GM18511 (cell line): ENCODE data around the gene BRMS1L.
"Not testable (repeated sequence)": the region's sequence is repeated elsewhere in the genome, so short reads cannot be mapped to it uniquely, and the experiment has no call there.

Experiments used
- ATAC-seq: cut with Tn5 transposase; IDR thresholded peaks from one replicate; pipeline ENCODE4 v1.9.1; 2021; ENCODE audit warnings: mild to moderate bottlenecking, moderate library complexity; ENCODE audit not compliant: unreplicated experiment

The BRMS1L gene

GRCh38 chr14:35821564-35822411 is 4.3 kb upstream of the BRMS1L start:
- no peak for ATAC-seq

GRCh38 chr14:35822501-35822900 is 3.6 kb upstream of the BRMS1L start:
- ATAC-seq, result no peak

GRCh38 chr14:35824446-35825165 is 1.5 kb upstream of the BRMS1L start:
- ATAC-seq, result not testable (repeated sequence)

- no peak for ATAC-seq
Measured at GRCh38 chr14:35825968-35826217, 245 bp upstream of the BRMS1L start.

GRCh38 chr14:35826952-35827416 is 846 bp downstream of the BRMS1L start:
- peak; percentile 9 for ATAC-seq

- ATAC-seq, result no peak
Measured at GRCh38 chr14:35827678-35828472, 1.7 kb downstream of the BRMS1L start.

- ATAC-seq, result no peak
Measured at GRCh38 chr14:35829449-35829848, 3.3 kb downstream of the BRMS1L start.

- ATAC-seq, result no peak
Measured at GRCh38 chr14:35835208-35835982, 9.3 kb downstream of the BRMS1L start.

- not testable (repeated sequence) for ATAC-seq
Measured at GRCh38 chr14:35841704-35842103, 15.6 kb downstream of the BRMS1L start.

GRCh38 chr14:35842245-35842644 is 16.1 kb downstream of the BRMS1L start:
- ATAC-seq, result not testable (repeated sequence)

GRCh38 chr14:35844494-35844893 is 18.4 kb downstream of the BRMS1L start:
- no peak for ATAC-seq

GRCh38 chr14:35847636-35848035 is 21.5 kb downstream of the BRMS1L start:
- ATAC-seq, result no peak

GRCh38 chr14:35849122-35849521 is 23.0 kb downstream of the BRMS1L start:
- ATAC-seq, result no peak

- no peak for ATAC-seq
Measured at GRCh38 chr14:35851823-35852222, 25.7 kb downstream of the BRMS1L start.

- no peak for ATAC-seq
Measured at GRCh38 chr14:35853225-35853624, 27.1 kb downstream of the BRMS1L start.

- no peak for ATAC-seq
Measured at GRCh38 chr14:35854696-35855270, 28.6 kb downstream of the BRMS1L start.

- ATAC-seq, result peak; percentile 98
Measured at GRCh38 chr14:35855876-35856481, 29.8 kb downstream of the BRMS1L start.

- ATAC-seq, result no peak
Measured at GRCh38 chr14:35858521-35859209, 32.5 kb downstream of the BRMS1L start.

- ATAC-seq, result peak; percentile 76
Measured at GRCh38 chr14:35861204-35861868, 35.2 kb downstream of the BRMS1L start.
